A172 (cell line): ENCODE measurements around the gene ACOT13. TPM values are rescaled to one million over a fixed set of nuclear protein-coding genes. Genes with fewer than 3 reads are reported as not detected.
"Not testable (repeated sequence)": the region's sequence is repeated elsewhere in the genome, so short reads cannot be mapped to it uniquely, and the experiment has no call there.

Experiments used
- DNase-seq: peaks from one replicate; pipeline ENCODE4 v3.0.0-alpha.2; 2015; ENCODE audit warnings: low spot score
- total RNA-seq: library from RNA; depleted of rRNA; stranded (reverse); fragments of >200 nt; shearing (Covaris generic); gene quantifications from 2 replicates; pipeline ENCODE4 v1.2.3, GENCODE V29; 2014; rRNA removed

ACOT13 gene
- 10.2 and 15.0 TPM in 2 replicates for total RNA-seq

GRCh38 chr6:24666641-24667377 is at the start of gene ACOT13, which contains the start of gene TDP2:
ACOT13 (plus strand) TSS chr6:24667077; CDS start chr6:24667264, 187 bp downstream.
TDP2 (minus strand) TSS chr6:24666899; CDS start chr6:24666862, 37 bp downstream.
- peak; percentile 88 for DNase-seq

DNA sequence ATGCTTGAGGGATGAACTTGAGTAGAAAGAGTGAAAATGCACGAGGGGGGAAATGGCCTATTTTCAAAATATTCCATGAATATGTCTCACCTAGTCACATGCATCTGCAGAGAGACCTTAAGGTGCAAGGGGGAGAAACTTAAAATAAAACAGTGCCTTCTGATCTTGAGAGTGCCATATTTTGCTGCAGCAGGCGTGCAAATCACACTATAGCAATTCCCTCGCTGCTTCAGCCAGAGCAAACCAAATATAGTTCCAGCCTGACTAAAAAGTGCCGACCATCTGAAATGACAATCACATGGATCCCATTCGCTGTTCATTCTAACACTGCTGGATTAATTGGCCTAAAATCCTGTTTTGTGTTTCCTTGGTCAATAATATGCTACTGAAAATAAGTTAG is 47.2 kb upstream of the ACOT13 start:
- DNase-seq = no peak

GRCh38 chr6:24620637-24621036 is 46.2 kb upstream of the ACOT13 start:
- DNase-seq = no peak

- no peak for DNase-seq
Measured at GRCh38 chr6:24621626-24622289, 45.1 kb upstream of the ACOT13 start.

DNA sequence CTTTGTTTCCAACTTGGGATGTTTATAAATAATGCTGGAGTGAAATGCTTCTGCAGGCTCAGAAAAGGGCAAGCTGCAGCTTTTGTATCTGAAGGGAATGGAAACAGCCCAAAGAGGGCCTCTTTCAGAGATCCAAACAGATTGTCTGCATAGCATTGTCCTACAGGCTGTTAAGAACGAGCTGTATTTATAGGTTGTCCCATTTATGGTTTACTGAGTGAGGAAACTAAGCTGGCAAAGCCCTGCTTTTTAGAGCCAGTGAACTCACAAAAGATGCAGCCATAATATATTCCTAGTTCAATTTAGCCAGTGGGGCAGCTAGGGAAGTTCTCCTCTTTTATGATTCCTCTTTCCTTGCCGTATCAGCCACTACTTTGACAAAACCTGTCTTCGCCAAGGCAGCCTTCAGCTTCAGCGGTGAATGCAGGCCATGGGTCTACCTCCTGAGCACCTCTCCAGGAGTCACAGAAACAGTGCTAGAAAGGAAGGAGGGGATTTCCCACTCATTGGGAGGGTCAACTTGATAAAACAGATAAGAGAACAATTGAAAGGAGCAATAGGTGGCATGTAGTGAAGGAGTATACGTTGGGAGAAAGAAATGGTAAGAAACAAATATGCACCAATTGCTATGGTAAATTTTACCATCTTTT is 35.9 kb upstream of the ACOT13 start:
- DNase-seq = no peak

DNA sequence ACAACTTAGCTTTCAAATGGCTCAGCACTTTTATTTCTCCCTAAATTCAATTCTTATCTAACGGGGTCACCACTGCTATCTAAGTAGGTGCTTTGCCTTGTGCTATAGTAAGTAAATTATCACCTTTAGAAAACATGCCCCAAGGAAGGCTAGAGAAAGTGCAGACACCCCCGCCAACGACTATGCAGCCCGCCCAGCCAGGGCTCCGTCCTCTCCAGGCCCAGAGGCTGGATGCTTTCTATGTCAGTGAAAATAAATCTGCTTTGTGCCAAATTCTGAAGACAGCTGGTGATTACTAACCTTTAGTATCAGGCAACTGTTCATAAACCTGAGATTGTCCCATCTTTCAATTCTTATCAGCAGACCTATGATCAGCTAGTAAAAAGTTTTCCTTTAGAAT is 35.2 kb upstream of the ACOT13 start:
- DNase-seq = no peak

GRCh38 chr6:24632573-24632972 is 34.3 kb upstream of the ACOT13 start:
- no peak for DNase-seq

DNA sequence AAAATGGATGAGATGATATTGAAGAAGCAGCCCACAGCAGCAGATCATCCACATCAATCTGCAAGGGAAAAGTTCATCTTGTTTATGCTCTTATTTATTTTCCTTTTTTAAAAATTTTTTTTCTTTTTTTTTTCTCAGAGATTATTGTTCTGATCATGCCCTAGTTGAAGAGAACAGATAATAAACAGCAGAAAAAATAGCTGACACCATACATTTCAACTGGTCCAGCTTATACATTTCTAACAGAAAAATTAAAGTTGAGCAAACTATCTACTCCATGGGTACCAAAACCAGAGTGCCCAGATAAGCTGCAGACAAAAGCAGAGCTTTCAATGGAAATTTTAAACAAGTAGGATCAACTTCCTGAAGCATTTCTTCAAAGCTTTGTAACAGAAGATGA is 30.2 kb upstream of the ACOT13 start:
- no peak for DNase-seq

DNA sequence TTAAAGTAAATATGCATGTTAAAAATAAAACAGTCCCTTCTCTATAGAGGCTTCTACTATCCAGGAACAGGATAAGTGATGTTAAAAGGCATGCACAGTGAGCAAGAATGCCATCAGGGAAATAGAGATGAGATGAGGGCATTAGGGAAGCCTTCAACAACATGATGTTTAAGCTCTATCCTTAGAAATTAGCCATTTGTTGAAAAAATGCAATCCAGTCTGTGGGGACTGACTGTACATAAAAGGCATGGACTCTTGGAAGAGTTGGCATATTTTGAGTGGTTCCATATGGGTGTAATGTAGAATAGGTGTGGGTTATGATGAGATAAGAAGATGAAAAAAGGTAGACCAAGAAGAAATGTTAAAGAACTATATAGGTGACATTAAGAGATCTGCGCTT is 26.7 kb upstream of the ACOT13 start:
- no peak for DNase-seq

GRCh38 chr6:24640631-24641030 is 26.2 kb upstream of the ACOT13 start:
- DNase-seq = not testable (repeated sequence)

GRCh38 chr6:24642061-24642460 is 24.8 kb upstream of the ACOT13 start:
- DNase-seq = no peak

DNA sequence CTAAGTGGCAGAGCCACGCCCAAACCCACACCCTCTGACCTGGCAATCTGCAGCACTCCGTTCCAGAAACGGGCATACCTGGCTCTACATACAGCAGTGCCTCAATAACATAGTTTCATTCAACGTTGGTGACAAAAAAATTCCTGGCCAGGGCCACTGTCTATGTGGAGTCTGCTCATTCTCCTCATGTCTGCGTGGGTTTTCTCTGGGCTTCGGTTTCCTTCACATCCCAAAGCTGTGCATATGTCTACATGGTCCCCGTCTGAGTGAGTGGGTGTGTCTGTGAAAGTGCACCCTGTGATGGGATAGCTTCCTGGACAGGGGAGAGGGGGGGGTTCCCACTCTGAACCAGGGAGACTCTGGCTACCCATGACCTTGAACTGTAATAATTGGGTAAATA is 23.0 kb upstream of the ACOT13 start:
- no peak for DNase-seq

DNA sequence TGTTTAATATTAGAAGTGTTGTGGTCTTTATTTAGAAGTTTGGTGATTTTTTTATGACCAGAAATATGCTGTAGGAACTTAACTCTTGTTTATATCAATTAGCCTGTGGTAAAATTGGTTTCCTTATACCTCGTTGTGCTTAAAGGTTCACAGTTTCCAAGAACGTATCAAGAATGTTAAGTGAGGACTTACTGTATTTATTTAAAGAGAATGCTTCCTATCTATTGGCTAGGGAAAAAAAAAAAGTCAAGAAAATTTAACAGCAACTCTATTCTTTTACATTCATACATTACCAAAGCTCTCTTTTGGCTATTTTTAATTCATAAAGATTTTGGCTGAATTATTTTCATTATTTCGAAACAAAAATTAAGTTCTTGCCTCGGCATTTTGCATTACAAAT is 22.5 kb upstream of the ACOT13 start:
- DNase-seq = no peak

GRCh38 chr6:24646771-24647170 is 20.1 kb upstream of the ACOT13 start:
- peak; percentile 40 for DNase-seq

DNA sequence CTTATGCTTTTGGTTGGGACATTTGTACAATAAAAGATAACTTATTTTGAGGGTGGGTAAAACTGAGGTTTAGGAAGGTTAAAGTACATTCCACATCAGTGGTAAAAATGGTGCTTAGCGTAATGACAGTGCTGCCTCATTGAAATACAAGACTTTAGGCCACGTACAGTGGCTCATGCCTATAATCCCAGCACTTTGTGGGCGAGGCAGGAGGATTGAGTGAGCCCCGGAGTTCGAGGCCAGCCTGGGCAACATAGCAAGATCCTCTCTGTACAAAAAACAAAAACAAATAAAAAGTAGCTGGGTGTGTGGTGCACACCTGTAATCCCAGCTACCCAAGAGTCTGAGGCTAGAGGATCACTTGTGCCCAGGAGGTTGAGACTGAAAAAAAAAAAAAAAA is 18.6 kb upstream of the ACOT13 start:
- no peak for DNase-seq

GRCh38 chr6:24649691-24650090 is 17.2 kb upstream of the ACOT13 start:
- no peak for DNase-seq

GRCh38 chr6:24650365-24650764 is 16.5 kb upstream of the ACOT13 start:
- no peak for DNase-seq

DNA sequence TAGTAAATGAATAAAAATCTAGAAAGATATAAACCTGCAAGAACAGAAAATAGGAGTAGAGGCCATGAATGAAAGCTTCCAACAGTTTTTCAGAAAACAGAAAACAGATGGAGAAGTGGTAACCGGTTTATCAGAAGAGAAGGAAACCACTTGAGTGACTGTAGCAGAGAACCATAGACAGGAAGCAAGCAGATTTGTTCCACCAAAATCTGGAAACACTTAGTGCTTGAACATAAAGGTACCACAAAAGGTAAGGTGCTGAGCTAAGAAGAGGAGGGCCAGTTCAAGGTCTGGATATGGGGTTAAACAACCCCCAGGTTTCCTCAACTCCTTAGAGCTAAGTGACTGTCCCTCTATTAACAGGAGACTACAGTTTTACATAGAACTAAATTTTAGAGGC is 11.7 kb upstream of the ACOT13 start:
- no peak for DNase-seq

DNA sequence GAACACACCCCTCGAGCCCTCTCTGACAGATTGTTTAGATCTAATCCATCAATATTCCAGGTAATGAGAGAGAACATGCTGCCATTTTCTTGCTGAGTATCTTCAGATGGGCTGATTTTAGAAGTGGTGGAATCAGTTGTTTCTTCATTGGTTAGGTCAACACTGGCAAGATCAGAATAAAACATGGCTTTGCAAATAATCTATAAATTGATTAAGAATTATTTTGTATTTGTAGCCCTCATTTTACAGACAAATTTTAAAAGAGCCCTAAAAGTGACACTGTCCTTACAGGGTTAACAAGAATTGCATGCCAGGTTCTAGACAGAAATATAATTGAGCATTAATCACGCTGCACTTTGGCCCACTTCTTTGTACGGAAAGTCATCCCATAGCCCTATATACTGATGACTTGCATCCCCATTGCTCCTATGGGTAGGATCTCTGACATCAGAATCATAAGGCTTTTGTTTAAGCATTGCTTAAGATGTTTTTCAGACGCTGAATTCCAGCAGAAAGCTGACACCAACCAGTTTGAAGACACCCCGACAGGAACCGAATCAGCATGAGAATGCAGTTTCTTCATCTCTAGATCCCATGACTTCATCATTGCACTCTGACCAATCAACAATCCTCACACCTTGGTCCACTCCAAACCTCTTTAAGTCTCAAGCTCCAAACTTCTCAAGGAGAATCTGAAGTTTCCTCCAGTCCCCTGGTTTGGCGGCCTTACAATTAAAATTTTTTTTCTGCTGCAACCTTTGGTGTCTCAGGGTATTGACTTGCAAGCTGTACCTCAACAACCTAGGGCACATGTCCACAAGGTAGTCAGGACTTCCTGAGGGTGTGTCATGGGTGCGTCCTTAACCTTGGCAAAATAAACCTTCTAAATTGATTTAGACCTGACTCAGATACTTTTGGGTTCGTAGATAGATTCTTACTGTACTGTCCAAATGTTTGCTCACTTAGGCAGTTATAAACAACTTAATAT is 8.0 kb upstream of the ACOT13 start:
- peak; percentile 55 for DNase-seq

- no peak for DNase-seq
Measured at GRCh38 chr6:24659561-24659960, 7.3 kb upstream of the ACOT13 start.

DNA sequence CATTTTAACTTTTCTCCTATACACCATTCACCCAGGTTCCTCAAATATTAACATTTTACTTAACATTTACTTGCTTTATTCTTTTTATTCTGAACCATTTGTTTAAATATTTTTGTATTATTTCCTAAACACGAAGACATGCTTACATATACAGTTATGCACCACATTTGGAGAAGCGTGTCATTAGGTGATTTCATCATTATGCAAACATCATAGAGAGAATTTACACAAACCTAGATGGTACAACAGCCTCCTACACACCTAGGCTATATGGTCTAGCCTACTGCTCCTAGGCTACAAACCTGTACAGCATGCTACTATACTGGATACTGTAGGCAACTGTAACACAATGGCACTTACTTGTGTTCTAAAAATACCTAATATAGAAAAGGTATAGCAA is 6.8 kb upstream of the ACOT13 start:
- DNase-seq = no peak

DNA sequence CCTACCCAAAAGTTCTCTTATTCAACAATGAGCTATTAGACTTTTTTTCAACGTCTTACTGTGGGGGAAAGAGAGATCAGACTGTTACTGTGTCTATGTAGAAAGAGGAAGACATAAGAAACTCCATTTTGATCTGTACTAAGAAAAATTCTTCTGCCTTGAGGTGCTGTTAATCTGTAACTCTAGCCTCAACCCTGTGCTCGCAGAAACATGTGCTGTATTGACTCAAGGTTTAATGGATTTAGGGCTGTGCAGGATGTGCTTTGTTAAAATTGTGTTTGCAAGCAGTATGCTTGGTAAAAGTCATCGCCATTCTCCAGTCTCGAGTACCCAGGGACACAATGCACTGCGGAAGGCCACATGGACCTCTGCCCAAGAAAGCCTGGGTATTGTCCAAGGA is 5.1 kb upstream of the ACOT13 start:
- DNase-seq = not testable (repeated sequence)
